Hematopoietic multipotent progenitor cell treated with erythropoietin and hydrocortisone succinate and interleukin-3 and kit ligand, for 15 days (in vitro differentiated cells): ENCODE results near the gene RILPL1.
"Not testable (repeated sequence)": the region's sequence is repeated elsewhere in the genome, so short reads cannot be mapped to it uniquely, and the experiment has no call there.

ENCODE experiments used
- DNase-seq: peaks from one replicate; pipeline ENCODE4 v3.0.0-alpha.2; 2015; ENCODE audit warnings: low spot score

The RILPL1 gene

GRCh38 chr12:123529686-123530085 is 3.8 kb downstream of the RILPL1 start:
- DNase-seq: no peak

GRCh38 chr12:123528858-123529257 is 4.7 kb downstream of the RILPL1 start:
- DNase-seq: no peak

- no peak for DNase-seq
These were observed 6.9 kb downstream of the RILPL1 start for GRCh38 chr12:123526542-123527080.

GRCh38 chr12:123524378-123524777 is 9.1 kb downstream of the RILPL1 start:
- no peak for DNase-seq

GRCh38 chr12:123523518-123523917 is 10.0 kb downstream of the RILPL1 start:
- no peak for DNase-seq

GRCh38 chr12:123522164-123522563 is 11.4 kb downstream of the RILPL1 start:
- no peak for DNase-seq

GRCh38 chr12:123520567-123521474 is 12.7 kb downstream of the RILPL1 start:
- DNase-seq: no peak

- DNase-seq: no peak
These were observed 14.1 kb downstream of the RILPL1 start for GRCh38 chr12:123519141-123520001.

GRCh38 chr12:123516216-123516780 is 17.2 kb downstream of the RILPL1 start:
- DNase-seq: no peak

GRCh38 chr12:123514582-123515221 is 18.8 kb downstream of the RILPL1 start:
- DNase-seq: not testable (repeated sequence)

- DNase-seq: no peak
These were observed 19.7 kb downstream of the RILPL1 start for GRCh38 chr12:123513805-123514204.

- no peak for DNase-seq
These were observed 20.5 kb downstream of the RILPL1 start for GRCh38 chr12:123512838-123513665.

- no peak for DNase-seq
These were observed 26.7 kb downstream of the RILPL1 start for GRCh38 chr12:123506843-123507236.

GRCh38 chr12:123506059-123506842 is 27.3 kb downstream of the RILPL1 start:
- DNase-seq: no peak

- no peak for DNase-seq
These were observed 31.3 kb downstream of the RILPL1 start for GRCh38 chr12:123502163-123502704.

- no peak for DNase-seq
These were observed 34.2 kb downstream of the RILPL1 start for GRCh38 chr12:123499332-123499731.

- DNase-seq: no peak
These were observed 35.2 kb downstream of the RILPL1 start for GRCh38 chr12:123498126-123498825.

GRCh38 chr12:123497065-123497464 is 36.5 kb downstream of the RILPL1 start:
- no peak for DNase-seq
